Breast epithelium (tissue), 4 donors: Measurements from ENCODE around the gene NOSTRIN. TPM values are rescaled to one million over a fixed set of nuclear protein-coding genes. Genes with fewer than 3 reads are reported as not detected.

Experiments
- DNase-seq, 2 donors: peaks; one replicate each; pipeline ENCODE4 v3.0.0-alpha.2; 2019; ENCODE audit warnings: low spot score in 2 of 2
- H3K27ac ChIP-seq, 2 donors: fragments of 200-600 bp; sonication (generic) in 1 of 2; one replicate each; pipeline ENCODE4 v1.5.1; 2016 to 2019; ENCODE audit warnings: mild to moderate bottlenecking in 1 of 2
- H3K27me3 ChIP-seq, 2 donors: fragments of 200-600 bp; sonication (generic) in 1 of 2; one replicate each; pipeline versions ENCODE4 v1.5.1 to v1.6.0; 2017 to 2019; ENCODE audit warnings: control low read depth in 1 of 2, mild to moderate bottlenecking in 1 of 2
- H3K36me3 ChIP-seq: fragments of 200-600 bp; one replicate; pipeline ENCODE4 v1.5.1; 2019
- H3K4me1 ChIP-seq, 2 donors: fragments of 200-600 bp; sonication (generic); one replicate each; pipeline ENCODE4 v1.5.1; 2016 to 2019; ENCODE audit warnings: control low read depth in 1 of 2
- H3K4me3 ChIP-seq, 3 donors: fragments of 200-600 bp; sonication (generic); 1 replicate in 2 of 3; 2 replicates in 1 of 3; pipeline ENCODE4 v1.5.1; 2016 to 2019; ENCODE audit warnings: mild to moderate bottlenecking in 3 of 3, moderate library complexity in 2 of 3
- H3K9me3 ChIP-seq, 2 donors: fragments of 200-600 bp; sonication (generic) in 1 of 2; one replicate each; pipeline ENCODE4 v1.5.1; 2016 to 2019; ENCODE audit warnings: control low read depth in 1 of 2
- CTCF ChIP-seq, 3 donors: fragments of 450-650 bp; IDR thresholded peaks; one replicate each; pipeline ENCODE4 v1.5.1; 2016 to 2017; ENCODE audit warnings: antibody characterized with exemption in 3 of 3, mild to moderate bottlenecking in 3 of 3, moderate library complexity in 3 of 3
- POLR2A ChIP-seq: fragments of 450-650 bp; IDR thresholded peaks from one replicate; pipeline ENCODE4 v1.6.1; 2016; ENCODE audit warnings: antibody characterized with exemption, mild to moderate bottlenecking, moderate library complexity
- POLR2AphosphoS5 ChIP-seq, 3 donors: sonication (generic); formaldehyde crosslinking; IDR thresholded peaks; one replicate each; pipeline ENCODE4 v1.6.1; 2017; ENCODE audit warnings: antibody characterized with exemption in 3 of 3
- intact Hi-C: fragments of 100-400 bp; cut with DNase I; formaldehyde crosslinking; loops from one replicate; pipeline ENCODE4 v1.15.1; 2023; ENCODE audit warnings: low total_unique reads
- total RNA-seq, 3 donors: library from RNA; depleted of rRNA; stranded (reverse); fragments of >200 nt; gene quantifications; one replicate each; pipeline ENCODE4 v1.1.0, GENCODE V29; 2016

The NOSTRIN gene
- total RNA-seq, 3 donors from 2014 or later = 35.0 to 73.7 (median 35.9) TPM

- Histone ChIP-seq H3K4me3 (no peak overlapping the region), H3K4me1 (no peaks in the 10 kb centered on the region), H3K27me3 (no peaks in the 10 kb centered on the region), H3K27ac (peak overlapping the region in 1 of 2 donors; percentile 69), H3K36me3 (no peaks in the 10 kb centered on the region), H3K9me3 (no peaks in the 10 kb centered on the region)
- intact Hi-C loops = no loop called here
- no peak for DNase-seq
- TF ChIP-seq POLR2AphosphoS5 (IDR thresholded peaks at IDR 0.05) (peak in 1 of 3 donors; percentile 44), POLR2A (no peak)
These were observed 5.7 kb upstream of the NOSTRIN start for GRCh38 chr2:168796583-168797285.

GRCh38 chr2:168797286-168797655 is 5.2 kb upstream of the NOSTRIN start:
- no peak for DNase-seq
- H3K27ac ChIP-seq = no peak overlapping the region
- no peak for TF ChIP-seq POLR2A
- no peaks in the 10 kb centered on the region for H3K9me3 ChIP-seq
- H3K27me3 ChIP-seq = no peaks in the 10 kb centered on the region
- intact Hi-C loops = no loop called here
- H3K4me3 ChIP-seq = no peak overlapping the region
- no peaks in the 10 kb centered on the region for H3K36me3 ChIP-seq
- H3K4me1 ChIP-seq = no peaks in the 10 kb centered on the region

GRCh38 chr2:168798076-168798887 is 4.2 kb upstream of the NOSTRIN start:
- no peak for DNase-seq
- intact Hi-C loops = no loop called here
- no peak for TF ChIP-seq POLR2AphosphoS5 (IDR thresholded peaks at IDR 0.05)
- TF ChIP-seq POLR2A = no peak
- TF ChIP-seq CTCF (IDR thresholded peaks at IDR 0.05) = no peak
- Histone ChIP-seq H3K9me3 (no peaks in the 10 kb centered on the region), H3K4me3 (no peak overlapping the region), H3K36me3 (no peaks in the 10 kb centered on the region), H3K4me1 (no peaks in the 10 kb centered on the region), H3K27me3 (no peaks in the 10 kb centered on the region), H3K27ac (no peak overlapping the region)

GRCh38 chr2:168798888-168799410 is 3.5 kb upstream of the NOSTRIN start:
- no peaks in the 10 kb centered on the region for H3K4me1 ChIP-seq
- TF ChIP-seq POLR2A (no peak), CTCF (IDR thresholded peaks at IDR 0.05) (no peak), POLR2AphosphoS5 (IDR thresholded peaks at IDR 0.05) (no peak)
- H3K27me3 ChIP-seq = no peaks in the 10 kb centered on the region
- no peak overlapping the region for H3K4me3 ChIP-seq
- H3K36me3 ChIP-seq = no peaks in the 10 kb centered on the region
- H3K9me3 ChIP-seq = no peaks in the 10 kb centered on the region
- no peak overlapping the region for H3K27ac ChIP-seq
- intact Hi-C loops = no loop called here
- no peak for DNase-seq

GRCh38 chr2:168801471-168801870 is 966 bp upstream of the NOSTRIN start:
- Histone ChIP-seq H3K27me3 (no peaks in the 10 kb centered on the region), H3K36me3 (no peaks in the 10 kb centered on the region), H3K9me3 (no peaks in the 10 kb centered on the region), H3K4me1 (no peaks in the 10 kb centered on the region), H3K4me3 (no peak overlapping the region), H3K27ac (peak overlapping the region; percentile 75 to 78)
- no peak for DNase-seq
- intact Hi-C loops = no loop called here
- TF ChIP-seq POLR2A (no peak), CTCF (IDR thresholded peaks at IDR 0.05) (no peak)
